HCT116 (cell line): ENCODE measurements around the gene SLC25A21. TPM values are rescaled to one million over a fixed set of nuclear protein-coding genes. Genes with fewer than 3 reads are reported as not detected.

Experiments
- ATAC-seq: fragments of 200-7000 bp; cut with Tn5 transposase; 2 replicates; pipeline ENCODE4 v1.9.1; 2020; ENCODE audit warnings: mild to moderate bottlenecking, moderate library complexity
- BruUV-seq: library from RNA; stranded (reverse); fragments of 400-500 nt; replicated peaks from 2 replicates; lab custom pipeline; 2021; lab: Mats Ljungman, UMichigan
- CTCF ChIA-PET: fragments of 300-600 bp; sonication (Branson Sonifier 250); formaldehyde crosslinking; loops from one replicate; lab custom pipeline; 2021; ENCODE audit warnings: antibody characterized with exemption; lab: Charles Lee
- POLR2A ChIA-PET: fragments of 300-600, 350-600 bp; sonication (Branson Sonifier 250); formaldehyde crosslinking; loops from one replicate; lab custom pipeline; 2021; ENCODE audit warnings: antibody characterized with exemption; lab: Charles Lee
- RAD21 ChIA-PET, 2 experiments: fragments of 300-600 bp; sonication (Branson Sonifier 250); formaldehyde crosslinking; loops; one replicate each; lab custom pipeline; 2023; ENCODE audit warnings: low total read pairs in 2 of 2; ENCODE audit not compliant: uncharacterized antibody in 2 of 2, unreplicated experiment in 2 of 2, low non-redundant PET in 1 of 2; lab: Charles Lee
- DNase-seq: peaks from one replicate; pipeline ENCODE4 v3.0.0-alpha.2; 2010; ENCODE audit warnings: low read depth, low spot score
- H2AFZ ChIP-seq: fragments of 200-600 bp; shearing (Covaris generic), sonication (generic); 2 replicates; pipeline ENCODE4 v1.6.1; 2017; ENCODE audit warnings: low read depth, mixed run types, mixed read lengths, antibody characterized with exemption, low read length; ENCODE audit not compliant: poor library complexity, severe bottlenecking
- H3K27ac ChIP-seq: 2 replicates; pipeline ENCODE4 v1.5.1; 2012; ENCODE audit warnings: low read depth, low read length
- H3K27me3 ChIP-seq: fragments of 200-600 bp; sonication (generic); 2 replicates; pipeline ENCODE4 v1.6.1; 2016; ENCODE audit warnings: mixed run types, low read length, mixed read lengths; ENCODE audit not compliant: insufficient read depth
- H3K36me3 ChIP-seq, 2 experiments: fragments of 200-500 bp in 1 of 2; fragments of 200-600 bp in 1 of 2; sonication (Bioruptor generic) in 1 of 2; sonication (generic) in 1 of 2; 2 replicates each; pipeline versions ENCODE4 v1.5.1 to v1.6.1; 2014 to 2016; ENCODE audit warnings: low read length in 2 of 2, inconsistent platforms in 1 of 2, mixed read lengths in 1 of 2, mixed run types in 1 of 2; ENCODE audit not compliant: insufficient read depth in 2 of 2, control insufficient read depth in 1 of 2
- H3K4me1 ChIP-seq, 2 experiments: fragments of 200-600 bp in 1 of 2; sonication (generic) in 1 of 2; 2 replicates each; pipeline versions ENCODE4 v1.5.1 to v1.6.1; 2012 to 2017; ENCODE audit warnings: low read length in 2 of 2, inconsistent platforms in 1 of 2, mild to moderate bottlenecking in 1 of 2, mixed read lengths in 1 of 2, mixed run types in 1 of 2, moderate library complexity in 1 of 2; ENCODE audit not compliant: insufficient read depth in 2 of 2, control insufficient read depth in 1 of 2
- H3K4me2 ChIP-seq: fragments of 200-600 bp; sonication (generic); 2 replicates; pipeline ENCODE4 v1.6.1; 2017; ENCODE audit warnings: mixed run types, low read length, mixed read lengths
- H3K4me3 ChIP-seq, 2 experiments: fragments of 200-600 bp in 1 of 2; sonication (generic) in 1 of 2; replicated peaks in 1 of 2; 2 replicates each; pipeline ENCODE4 v1.5.1; 2011 to 2016; ENCODE audit warnings: low read length in 2 of 2, control low read depth in 1 of 2, low read depth in 1 of 2, mild to moderate bottlenecking in 1 of 2, mixed read lengths in 1 of 2, mixed run types in 1 of 2
- H3K79me2 ChIP-seq: fragments of 200-600 bp; sonication (generic); 2 replicates; pipeline ENCODE4 v1.6.1; 2017; ENCODE audit warnings: mild to moderate bottlenecking, mixed run types, low read length, moderate library complexity, mixed read lengths; ENCODE audit not compliant: insufficient read depth
- H3K9ac ChIP-seq: fragments of 200-600 bp; sonication (generic); 2 replicates; pipeline ENCODE4 v1.6.1; 2016; ENCODE audit warnings: low read length, mixed read lengths
- H3K9me2 ChIP-seq: fragments of 200-600 bp; sonication (generic), shearing (Covaris generic); 2 replicates; pipeline ENCODE4 v1.6.1; 2017; ENCODE audit warnings: mixed run types, mild to moderate bottlenecking, moderate library complexity; ENCODE audit not compliant: insufficient read depth
- H3K9me3 ChIP-seq, 2 experiments: fragments of 200-500 bp in 1 of 2; fragments of 200-600 bp in 1 of 2; sonication (Bioruptor generic) in 1 of 2; sonication (generic) in 1 of 2; 2 replicates each; pipeline ENCODE4 v1.6.1; 2014 to 2017; ENCODE audit warnings: low read length in 2 of 2, mixed read lengths in 2 of 2, inconsistent platforms in 1 of 2, low read depth in 1 of 2, mild to moderate bottlenecking in 1 of 2, mixed run types in 1 of 2, moderate library complexity in 1 of 2; ENCODE audit not compliant: control insufficient read depth in 1 of 2, insufficient read depth in 1 of 2
- H4K20me1 ChIP-seq: fragments of 200-600 bp; sonication (generic), shearing (Covaris generic); 2 replicates; pipeline ENCODE4 v1.6.1; 2017; ENCODE audit warnings: mixed run types, mild to moderate bottlenecking, moderate library complexity; ENCODE audit not compliant: insufficient read depth
- FOSL1 ChIP-seq: IDR thresholded peaks from 2 replicates; pipeline ENCODE4 v1.6.1; 2012; ENCODE audit warnings: low read depth
- intact Hi-C: fragments of 100-400 bp; cut with micrococcal nuclease; formaldehyde crosslinking; loops from 2 replicates; pipeline ENCODE4 v1.10.0; 2022
- total RNA-seq: library from RNA; stranded (reverse); gene quantifications from one replicate; pipeline ENCODE4 v1.2.1, GENCODE V29; 2021; ENCODE audit not compliant: unreplicated experiment
- TF ChIP-seq, protein P1 (sequence below): IDR thresholded peaks from 2 replicates; pipeline ENCODE4 v1.6.1; 2011; ENCODE audit warnings: mild to moderate bottlenecking, low read length, moderate library complexity; ENCODE audit not compliant: insufficient replicate concordance; ENCODE audit errors: extremely low read depth
- TF ChIP-seq, protein P2 (sequence below), 3 experiments: fragments of 200-600 bp in 1 of 3; sonication (generic) in 1 of 3; IDR thresholded peaks in 2 of 3; conservative IDR thresholded peaks in 1 of 3; 2 replicates each; pipeline ENCODE4 v1.5.1; 2012 to 2017; ENCODE audit warnings: low read depth in 2 of 3, low read length in 2 of 3, antibody characterized with exemption in 1 of 3, borderline replicate concordance in 1 of 3, control low read depth in 1 of 3, mild to moderate bottlenecking in 1 of 3, mixed read lengths in 1 of 3, mixed run types in 1 of 3, moderate library complexity in 1 of 3; ENCODE audit not compliant: insufficient read depth in 1 of 3
- TF ChIP-seq, protein P3 (sequence below): IDR thresholded peaks from 2 replicates; pipeline ENCODE4 v1.6.1; 2012; ENCODE audit warnings: low read depth
- TF ChIP-seq, protein P4 (sequence below): IDR thresholded peaks from 2 replicates; pipeline ENCODE4 v1.6.1; 2012

SLC25A21 gene
- total RNA-seq, 1 experiment from 2014 or later = 3.5 TPM

DNA sequence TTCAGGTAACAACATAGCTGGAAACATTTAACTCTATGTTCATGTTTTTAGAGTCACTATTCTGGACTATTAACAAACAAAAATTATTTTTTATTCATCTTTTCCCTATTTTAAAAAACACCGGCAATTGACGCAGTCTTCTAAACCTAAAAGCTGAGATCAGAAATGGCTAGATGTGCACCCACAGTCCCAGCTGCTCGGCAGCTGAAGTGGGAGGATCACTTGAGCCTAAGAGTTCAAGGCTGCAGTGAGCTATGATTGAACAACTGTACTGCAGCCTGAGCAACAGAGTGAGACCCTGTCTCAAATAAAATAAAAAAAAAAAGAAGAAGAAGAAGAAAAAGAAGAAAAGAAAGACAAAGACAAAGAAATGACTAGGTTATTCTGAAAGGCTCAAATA lies 446.3 kb downstream of the SLC25A21 start:
- RAD21 ChIA-PET = no interaction called here
- Histone ChIP-seq H3K9me3 (no peaks in the 10 kb centered on the region), H3K79me2 (no peaks in the 10 kb centered on the region), H3K4me3 (no peak overlapping the region), H3K36me3 (no peaks in the 10 kb centered on the region), H3K9me2 (no peaks in the 10 kb centered on the region), H3K4me1 (no peaks in the 10 kb centered on the region), H3K27ac (no peak overlapping the region), H2AFZ (no peak overlapping the region), H3K4me2 (no peak overlapping the region), H4K20me1 (no peaks in the 10 kb centered on the region), H3K9ac (no peak overlapping the region), H3K27me3 (no peaks in the 10 kb centered on the region)
- ATAC-seq (no peak), DNase-seq (no peak)
- BruUV-seq = no TSS peak
- intact Hi-C loops = no loop called here
- TF ChIP-seq, protein P1, sequence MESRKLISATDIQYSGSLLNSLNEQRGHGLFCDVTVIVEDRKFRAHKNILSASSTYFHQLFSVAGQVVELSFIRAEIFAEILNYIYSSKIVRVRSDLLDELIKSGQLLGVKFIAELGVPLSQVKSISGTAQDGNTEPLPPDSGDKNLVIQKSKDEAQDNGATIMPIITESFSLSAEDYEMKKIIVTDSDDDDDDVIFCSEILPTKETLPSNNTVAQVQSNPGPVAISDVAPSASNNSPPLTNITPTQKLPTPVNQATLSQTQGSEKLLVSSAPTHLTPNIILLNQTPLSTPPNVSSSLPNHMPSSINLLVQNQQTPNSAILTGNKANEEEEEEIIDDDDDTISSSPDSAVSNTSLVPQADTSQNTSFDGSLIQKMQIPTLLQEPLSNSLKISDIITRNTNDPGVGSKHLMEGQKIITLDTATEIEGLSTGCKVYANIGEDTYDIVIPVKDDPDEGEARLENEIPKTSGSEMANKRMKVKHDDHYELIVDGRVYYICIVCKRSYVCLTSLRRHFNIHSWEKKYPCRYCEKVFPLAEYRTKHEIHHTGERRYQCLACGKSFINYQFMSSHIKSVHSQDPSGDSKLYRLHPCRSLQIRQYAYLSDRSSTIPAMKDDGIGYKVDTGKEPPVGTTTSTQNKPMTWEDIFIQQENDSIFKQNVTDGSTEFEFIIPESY = no peak
- TF ChIP-seq, protein P2, sequence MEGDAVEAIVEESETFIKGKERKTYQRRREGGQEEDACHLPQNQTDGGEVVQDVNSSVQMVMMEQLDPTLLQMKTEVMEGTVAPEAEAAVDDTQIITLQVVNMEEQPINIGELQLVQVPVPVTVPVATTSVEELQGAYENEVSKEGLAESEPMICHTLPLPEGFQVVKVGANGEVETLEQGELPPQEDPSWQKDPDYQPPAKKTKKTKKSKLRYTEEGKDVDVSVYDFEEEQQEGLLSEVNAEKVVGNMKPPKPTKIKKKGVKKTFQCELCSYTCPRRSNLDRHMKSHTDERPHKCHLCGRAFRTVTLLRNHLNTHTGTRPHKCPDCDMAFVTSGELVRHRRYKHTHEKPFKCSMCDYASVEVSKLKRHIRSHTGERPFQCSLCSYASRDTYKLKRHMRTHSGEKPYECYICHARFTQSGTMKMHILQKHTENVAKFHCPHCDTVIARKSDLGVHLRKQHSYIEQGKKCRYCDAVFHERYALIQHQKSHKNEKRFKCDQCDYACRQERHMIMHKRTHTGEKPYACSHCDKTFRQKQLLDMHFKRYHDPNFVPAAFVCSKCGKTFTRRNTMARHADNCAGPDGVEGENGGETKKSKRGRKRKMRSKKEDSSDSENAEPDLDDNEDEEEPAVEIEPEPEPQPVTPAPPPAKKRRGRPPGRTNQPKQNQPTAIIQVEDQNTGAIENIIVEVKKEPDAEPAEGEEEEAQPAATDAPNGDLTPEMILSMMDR (IDR thresholded peaks at IDR 0.05 in 2 of 3, conservative IDR thresholded peaks at IDR 0.05 in 1 of 3; ENCODE audit: borderline replicate concordance in 1 of 3, insufficient read depth in 1 of 3, low read depth in 2 of 3, low read length in 2 of 3) = no peak
- TF ChIP-seq FOSL1 = no peak
- TF ChIP-seq, protein P3, sequence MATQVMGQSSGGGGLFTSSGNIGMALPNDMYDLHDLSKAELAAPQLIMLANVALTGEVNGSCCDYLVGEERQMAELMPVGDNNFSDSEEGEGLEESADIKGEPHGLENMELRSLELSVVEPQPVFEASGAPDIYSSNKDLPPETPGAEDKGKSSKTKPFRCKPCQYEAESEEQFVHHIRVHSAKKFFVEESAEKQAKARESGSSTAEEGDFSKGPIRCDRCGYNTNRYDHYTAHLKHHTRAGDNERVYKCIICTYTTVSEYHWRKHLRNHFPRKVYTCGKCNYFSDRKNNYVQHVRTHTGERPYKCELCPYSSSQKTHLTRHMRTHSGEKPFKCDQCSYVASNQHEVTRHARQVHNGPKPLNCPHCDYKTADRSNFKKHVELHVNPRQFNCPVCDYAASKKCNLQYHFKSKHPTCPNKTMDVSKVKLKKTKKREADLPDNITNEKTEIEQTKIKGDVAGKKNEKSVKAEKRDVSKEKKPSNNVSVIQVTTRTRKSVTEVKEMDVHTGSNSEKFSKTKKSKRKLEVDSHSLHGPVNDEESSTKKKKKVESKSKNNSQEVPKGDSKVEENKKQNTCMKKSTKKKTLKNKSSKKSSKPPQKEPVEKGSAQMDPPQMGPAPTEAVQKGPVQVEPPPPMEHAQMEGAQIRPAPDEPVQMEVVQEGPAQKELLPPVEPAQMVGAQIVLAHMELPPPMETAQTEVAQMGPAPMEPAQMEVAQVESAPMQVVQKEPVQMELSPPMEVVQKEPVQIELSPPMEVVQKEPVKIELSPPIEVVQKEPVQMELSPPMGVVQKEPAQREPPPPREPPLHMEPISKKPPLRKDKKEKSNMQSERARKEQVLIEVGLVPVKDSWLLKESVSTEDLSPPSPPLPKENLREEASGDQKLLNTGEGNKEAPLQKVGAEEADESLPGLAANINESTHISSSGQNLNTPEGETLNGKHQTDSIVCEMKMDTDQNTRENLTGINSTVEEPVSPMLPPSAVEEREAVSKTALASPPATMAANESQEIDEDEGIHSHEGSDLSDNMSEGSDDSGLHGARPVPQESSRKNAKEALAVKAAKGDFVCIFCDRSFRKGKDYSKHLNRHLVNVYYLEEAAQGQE = no peak
- TF ChIP-seq, protein P4, sequence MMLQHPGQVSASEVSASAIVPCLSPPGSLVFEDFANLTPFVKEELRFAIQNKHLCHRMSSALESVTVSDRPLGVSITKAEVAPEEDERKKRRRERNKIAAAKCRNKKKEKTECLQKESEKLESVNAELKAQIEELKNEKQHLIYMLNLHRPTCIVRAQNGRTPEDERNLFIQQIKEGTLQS = no peak
- POLR2A ChIA-PET = no interaction called here
- CTCF ChIA-PET = interaction anchor here (3.4 kb wide), 1 partner anchor 21 kb away, joined by 8 read pairs; no protein-coding TSS in a partner anchor
